ENCODE measurements around the gene FNDC3B. TPM values are rescaled to one million over a fixed set of nuclear protein-coding genes. Genes with fewer than 3 reads are reported as not detected.

The FNDC3B gene
- total RNA-seq, 1 donor from 2014 or later, result 14.7 TPM

DNA sequence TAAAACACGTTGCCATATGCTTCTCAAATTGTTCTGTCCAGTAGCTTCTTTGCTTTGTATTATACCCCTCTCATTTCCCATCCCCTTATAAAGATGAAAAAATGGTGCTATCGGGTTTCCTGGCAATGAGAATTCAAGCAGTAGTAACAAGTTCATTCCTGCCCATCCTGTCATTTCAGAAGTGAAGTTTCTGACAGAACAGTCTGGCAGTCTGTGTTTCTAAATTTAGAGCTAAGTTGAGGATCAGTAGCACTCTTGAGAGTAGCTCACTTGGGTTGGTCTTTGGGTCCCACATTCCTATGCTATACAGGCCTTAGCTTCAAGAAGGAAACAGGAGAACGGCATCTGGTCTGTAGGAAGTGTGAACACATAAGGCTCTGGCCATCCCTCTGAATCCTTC lies 274.3 kb downstream of the FNDC3B start:
- FAIRE-seq, result no peak
- DNase-seq (ENCODE audit: low spot score in 2 of 2), result no peak

DNA sequence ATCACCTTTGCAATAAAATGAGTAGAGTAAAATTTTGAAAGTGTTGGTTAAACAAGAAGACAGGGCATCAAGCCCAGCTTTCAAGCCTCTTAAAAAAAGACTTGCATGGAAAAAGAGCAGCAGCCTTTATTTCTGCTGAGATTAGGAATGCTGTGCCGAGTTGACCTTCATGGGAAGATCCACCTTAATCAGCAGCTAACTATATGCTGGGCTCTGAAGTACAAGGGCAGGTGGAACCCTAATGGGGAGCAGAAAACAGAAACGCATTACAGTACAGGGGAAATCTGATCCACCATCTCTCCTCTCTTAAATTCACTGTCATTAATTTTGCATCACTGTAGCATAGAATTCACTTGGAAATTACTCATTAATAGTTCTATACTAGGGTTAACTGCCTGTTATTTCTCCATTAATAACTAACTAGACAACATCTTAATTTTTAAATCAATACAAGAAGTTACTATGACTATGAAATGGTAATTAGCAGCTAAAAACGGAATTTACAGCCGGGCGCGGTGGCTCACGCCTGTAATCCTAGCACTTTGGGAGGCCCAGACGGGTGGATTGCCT lies 275.3 kb downstream of the FNDC3B start:
- FAIRE-seq, result no peak
- no peak for DNase-seq (ENCODE audit: low spot score in 2 of 2)

DNA sequence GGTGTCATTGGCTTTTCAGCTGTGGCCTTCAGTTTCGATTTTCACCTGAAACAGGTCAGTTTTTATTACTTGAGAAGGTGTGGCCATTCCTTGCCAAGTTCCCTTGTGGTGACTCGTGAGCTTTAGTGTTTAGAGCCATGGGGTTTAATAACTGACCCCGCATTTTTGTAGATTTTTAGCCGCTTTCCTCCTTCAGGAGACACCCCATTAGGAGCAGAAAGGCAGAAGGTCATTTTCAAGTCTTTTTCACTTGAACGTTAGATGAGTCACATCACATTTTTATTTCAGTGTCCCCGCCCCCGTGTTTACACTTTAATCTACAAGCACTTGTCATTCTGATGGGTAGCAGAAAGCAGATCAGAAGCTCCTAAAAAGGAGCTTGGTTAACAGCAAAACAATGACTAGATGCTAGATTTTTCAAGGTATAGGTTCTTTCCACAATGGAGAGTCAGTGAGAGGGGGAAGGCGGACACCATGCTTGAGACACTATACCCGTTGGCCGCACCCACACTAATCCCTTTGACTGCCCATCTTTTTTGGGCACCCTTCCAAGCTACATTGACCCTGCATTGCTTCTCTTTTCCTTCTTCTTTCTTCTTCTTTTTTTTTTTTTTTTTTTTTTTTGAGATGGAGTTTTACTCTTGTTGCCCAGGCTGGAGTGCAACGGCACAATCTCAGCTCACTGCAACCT lies 276.2 kb downstream of the FNDC3B start:
- DNase-seq (ENCODE audit: low spot score in 2 of 2), result no peak
- no peak for FAIRE-seq

DNA sequence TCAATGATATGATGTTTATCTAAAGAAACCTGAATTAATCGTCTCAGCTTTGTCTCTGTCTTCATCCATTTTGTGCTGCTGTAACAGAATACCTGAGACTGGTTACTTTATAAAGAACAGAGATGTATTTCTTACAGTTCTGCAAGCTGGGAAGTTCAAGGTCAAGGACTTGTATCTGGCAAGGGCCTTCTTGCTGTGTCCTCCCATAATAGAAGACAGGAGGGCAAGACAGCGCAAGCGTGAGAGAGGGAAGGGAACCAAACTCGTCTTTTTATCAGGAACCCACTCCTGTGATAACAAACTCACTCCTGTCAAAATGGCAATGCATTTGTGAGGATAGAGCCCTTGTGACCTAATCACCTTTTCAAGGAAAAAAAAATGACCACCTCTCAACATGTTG lies 277.4 kb downstream of the FNDC3B start:
- DNase-seq (ENCODE audit: low spot score in 2 of 2) (no peak), FAIRE-seq (no peak)

DNA sequence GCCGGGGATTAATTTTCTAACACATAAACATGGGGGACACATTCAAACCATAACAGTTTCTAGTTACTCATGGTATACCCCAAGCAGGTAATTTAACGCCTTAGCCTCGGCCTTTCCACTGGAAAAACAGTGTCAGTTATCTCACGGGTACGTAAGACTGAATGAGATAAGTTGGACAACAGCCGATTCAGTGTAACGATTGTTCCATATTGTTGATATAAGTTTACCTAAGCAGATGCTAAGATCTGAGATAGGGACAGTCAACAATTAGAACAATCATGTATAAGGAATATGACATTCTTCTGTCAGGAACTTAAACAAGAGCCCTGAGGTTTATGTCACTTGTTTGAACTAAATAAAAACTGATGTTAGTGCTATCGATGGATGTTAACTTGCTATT lies 278.1 kb downstream of the FNDC3B start:
- no peak for DNase-seq (ENCODE audit: low spot score in 2 of 2)
- FAIRE-seq, result no peak

DNA sequence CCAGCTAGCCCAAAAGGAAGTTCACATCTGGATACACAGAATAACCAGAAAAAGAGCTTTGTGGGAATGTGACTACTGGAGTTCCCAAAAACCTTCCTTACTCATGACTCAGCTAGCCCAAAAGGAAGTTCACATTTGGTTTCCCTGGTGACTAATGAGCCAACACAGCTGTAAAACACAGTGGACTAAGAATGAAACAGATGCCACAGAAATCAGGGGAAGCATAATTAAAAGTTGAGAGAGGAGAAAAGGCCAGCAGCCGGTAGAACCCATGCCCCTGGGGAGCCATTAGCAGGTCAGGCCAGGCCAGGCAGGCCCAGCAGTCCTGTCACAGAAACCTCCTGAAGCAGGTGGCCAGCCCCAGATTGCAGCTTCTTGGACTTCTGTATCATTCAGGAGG lies 278.6 kb downstream of the FNDC3B start:
- DNase-seq (ENCODE audit: low spot score in 2 of 2) (peak in 1 of 2 donors; percentile 27), FAIRE-seq (no peak)

DNA sequence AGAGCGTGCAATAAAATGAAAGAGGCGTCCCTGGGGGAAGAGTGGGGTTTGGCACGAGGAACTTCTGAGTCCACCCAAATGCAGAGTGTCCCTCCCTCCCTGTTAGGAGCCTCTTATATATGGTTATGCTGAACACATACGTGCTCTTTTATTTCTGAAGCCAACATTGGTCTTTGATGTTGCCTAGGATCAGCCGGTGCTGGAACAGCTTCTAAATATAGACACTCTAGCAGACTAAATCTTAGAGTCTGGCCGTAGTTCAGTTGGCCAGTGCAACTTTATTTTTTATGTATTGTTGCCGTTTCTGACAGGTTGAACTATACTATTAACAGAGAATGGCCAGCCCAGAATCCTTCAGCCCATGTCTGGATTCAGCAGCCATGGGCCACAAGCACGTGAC lies 280.2 kb downstream of the FNDC3B start:
- no peak for FAIRE-seq
- no peak for DNase-seq (ENCODE audit: low spot score in 2 of 2)

DNA sequence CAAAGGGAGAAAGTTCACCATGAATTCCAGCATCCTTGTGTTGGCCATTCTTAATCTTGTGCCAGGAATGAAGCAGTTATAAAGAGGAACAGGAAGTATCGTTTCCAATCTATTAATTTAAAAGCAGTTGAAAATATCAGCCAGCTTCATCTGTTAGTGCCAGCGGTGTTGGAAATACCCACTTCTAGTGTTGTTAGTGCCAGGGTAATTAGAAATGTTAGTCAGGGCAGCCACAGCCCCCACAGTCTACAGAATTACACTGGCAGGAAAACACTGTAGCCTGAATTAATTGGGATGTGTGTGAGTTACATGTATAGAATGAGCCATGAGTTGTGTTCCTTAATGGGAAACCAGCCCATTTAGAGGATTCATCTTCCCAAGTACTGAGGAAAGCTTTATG lies 281.1 kb downstream of the FNDC3B start:
- FAIRE-seq (no peak), DNase-seq (ENCODE audit: low spot score in 2 of 2) (no peak)

DNA sequence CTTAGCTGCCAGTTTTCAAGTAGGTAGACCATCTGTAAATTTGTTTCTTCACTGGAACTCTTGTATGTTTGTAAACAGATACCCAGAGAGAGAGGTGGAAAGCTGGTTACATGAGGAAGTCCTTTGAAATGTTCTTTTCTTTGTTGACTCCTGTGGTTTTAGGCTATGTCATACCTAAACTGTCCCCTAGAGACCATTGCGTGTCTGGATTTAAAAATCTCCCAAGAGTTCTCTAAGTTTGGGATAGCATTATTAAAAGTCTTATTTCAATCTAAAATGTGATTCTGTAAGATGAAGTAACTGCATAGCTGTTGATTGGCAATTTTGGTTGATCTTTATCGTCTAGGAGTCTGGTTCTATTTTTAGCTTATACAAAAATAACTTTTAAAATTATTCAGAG lies 281.7 kb downstream of the FNDC3B start:
- no peak for FAIRE-seq
- no peak for DNase-seq (ENCODE audit: low spot score in 2 of 2)

DNA sequence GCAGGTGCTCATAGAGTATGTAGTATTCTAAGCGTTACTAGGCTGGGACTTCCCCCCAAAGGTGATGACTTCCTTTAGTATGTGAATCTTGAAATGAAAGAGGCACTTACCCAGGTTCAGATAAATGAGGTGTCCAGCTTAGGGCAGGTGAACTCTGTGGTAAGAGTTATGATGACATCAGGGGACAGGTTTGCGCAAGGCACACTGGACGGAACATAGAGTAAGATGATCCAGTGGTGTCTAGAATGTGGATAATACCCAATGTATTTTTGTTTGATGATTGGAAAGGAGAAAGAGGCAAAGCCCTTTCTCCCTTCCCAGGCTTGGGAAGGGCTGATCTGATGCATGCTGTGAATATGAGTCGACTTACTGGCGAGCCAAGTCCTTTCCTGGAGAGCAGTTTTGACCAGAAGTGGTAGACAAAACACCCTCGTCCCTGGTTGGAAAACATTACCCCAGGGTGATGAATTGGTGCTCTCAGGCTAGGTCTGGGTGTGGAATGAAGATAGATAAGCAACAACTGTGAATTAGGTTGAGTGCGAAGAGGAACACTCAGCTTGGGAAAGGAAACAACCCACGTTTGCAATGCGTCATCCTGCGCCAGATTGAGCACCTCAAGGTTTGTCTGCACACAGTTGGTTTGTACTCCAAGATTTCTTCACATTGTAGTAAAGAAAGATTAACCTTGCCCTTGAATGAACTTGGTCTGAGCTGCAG lies 284.7 kb downstream of the FNDC3B start:
- no peak for FAIRE-seq
- DNase-seq (ENCODE audit: low spot score in 2 of 2), result no peak

DNA sequence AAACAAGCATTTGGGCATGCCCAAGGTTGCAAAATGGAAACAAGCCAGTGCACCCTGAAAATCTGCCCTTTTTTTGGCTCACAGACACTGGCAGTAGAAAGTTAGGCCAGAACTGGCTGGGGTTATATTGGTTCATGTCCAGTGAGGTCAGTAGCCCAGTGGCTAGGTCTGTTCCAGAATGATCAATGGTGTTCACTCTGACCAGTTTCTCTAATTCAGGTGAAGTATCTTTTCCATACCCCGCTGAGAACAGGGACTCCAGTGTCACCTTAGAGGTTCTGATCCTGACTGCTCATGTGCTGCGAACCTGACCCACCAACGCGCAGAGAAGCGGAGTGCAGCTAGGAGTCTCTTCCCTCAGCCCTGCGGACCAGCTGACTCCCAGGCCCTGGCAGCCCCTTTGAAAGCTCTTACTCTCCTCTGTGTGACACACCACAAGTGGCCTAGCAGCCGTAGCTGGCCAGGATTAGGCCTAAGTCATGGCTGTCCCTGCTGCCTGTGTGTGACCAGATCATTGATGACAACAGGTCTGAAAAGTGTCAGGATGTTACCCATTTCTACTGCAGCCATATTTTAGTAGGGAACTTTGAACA lies 285.3 kb downstream of the FNDC3B start:
- DNase-seq (ENCODE audit: low spot score in 2 of 2), result no peak

DNA sequence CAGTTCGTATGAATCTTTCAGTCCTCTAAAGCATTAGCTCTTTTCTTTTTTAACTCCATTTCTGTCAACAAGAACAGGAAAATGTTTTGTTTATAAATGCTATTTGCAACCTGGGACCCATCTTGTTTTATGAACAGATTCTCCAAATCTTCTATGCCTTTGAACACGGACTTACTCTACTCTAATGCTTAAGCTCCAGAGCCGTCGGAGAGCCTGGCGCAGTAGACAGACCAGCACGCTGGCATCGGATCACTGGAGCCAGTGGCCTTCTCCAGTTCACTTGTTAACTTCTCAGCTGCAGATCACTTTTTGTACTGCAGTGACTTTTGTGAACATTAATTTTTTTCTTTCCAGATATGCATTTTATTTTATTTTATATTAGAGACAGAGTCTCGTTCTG lies 286.1 kb downstream of the FNDC3B start:
- FAIRE-seq (no peak), DNase-seq (ENCODE audit: low spot score in 2 of 2) (no peak)

More for the DNA sequence above, 285.3 kb downstream of the FNDC3B start:
- FAIRE-seq, result no peak

DNA sequence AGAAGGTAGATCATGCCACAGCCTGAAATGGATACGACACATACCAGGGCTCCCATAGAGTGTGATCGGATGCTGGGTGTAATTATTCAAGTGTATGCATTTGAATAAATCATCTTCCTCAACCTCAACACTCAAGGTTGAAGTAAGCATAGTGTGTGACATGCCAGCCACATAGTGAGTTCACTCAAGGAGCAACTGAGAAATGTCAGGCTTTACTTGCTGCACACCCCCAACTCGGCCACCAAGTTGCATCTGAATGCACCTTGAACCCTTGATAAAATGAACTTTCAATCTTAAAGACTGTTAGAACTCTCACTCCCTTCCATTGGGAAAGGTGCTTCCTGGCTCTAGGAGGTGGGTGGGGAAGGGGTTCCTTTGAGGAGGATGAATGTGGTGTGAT lies 287.6 kb downstream of the FNDC3B start:
- no peak for DNase-seq (ENCODE audit: low spot score in 2 of 2)
- FAIRE-seq, result no peak

DNA sequence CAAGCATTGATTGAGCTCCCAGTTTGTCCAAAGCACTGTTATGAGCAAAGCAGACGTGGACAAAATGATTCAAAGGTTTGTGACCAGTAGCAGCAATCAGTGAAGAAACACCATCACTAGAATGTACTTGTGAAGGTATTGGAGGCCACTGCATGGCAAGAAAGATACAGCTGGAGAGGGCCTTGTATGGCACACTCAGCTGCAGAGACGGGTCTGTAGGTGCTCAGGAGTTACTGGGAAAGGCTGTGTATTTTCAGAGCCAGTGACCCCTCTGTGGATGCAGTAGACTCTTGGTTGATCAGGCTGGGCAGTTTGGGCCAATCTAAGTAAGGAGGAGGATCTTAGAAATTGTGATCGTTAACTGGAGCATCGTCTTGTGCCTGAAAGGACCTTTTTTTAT lies 288.9 kb downstream of the FNDC3B start:
- DNase-seq (ENCODE audit: low spot score in 2 of 2), result no peak
- FAIRE-seq, result no peak

DNA sequence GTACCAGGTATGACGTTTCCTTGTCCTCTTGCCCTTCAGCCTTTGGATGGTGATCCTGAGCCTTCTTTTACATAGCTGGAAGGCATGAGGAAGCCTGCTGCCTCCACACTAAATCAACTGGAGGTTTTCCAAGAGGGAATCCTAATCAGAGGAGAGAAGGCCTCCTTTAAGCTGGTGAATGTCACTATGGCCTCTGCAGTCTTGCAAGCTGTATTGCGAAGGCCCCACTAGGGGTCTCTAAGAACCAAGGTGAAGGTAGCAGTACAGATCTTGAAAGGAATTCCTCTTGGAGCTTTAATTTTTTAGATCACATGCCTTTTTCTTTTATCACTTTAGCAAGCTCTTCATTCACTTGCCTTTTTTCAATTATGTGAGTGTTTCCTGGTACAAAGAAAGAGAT lies 289.7 kb downstream of the FNDC3B start:
- DNase-seq (ENCODE audit: low spot score in 2 of 2) (no peak), FAIRE-seq (no peak)

DNA sequence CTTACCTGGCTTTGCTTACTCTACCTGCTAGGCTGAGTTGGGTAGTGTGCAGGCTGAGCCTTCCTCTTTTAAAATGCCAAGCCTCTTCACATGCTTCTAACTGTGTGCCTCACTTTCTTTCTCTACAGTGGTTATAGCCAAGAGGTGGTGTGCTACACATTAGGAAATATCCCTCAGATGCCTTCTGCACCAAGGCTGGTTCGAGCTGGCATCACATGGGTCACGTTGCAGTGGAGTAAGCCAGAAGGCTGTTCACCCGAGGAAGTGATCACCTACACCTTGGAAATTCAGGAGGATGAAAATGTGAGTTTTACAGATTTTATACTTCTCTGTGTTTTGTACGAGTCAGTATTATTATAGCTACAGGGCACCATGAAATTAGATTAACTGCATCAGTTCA lies 291.0 kb downstream of the FNDC3B start:
- no peak for DNase-seq (ENCODE audit: low spot score in 2 of 2)
- FAIRE-seq, result no peak

DNA sequence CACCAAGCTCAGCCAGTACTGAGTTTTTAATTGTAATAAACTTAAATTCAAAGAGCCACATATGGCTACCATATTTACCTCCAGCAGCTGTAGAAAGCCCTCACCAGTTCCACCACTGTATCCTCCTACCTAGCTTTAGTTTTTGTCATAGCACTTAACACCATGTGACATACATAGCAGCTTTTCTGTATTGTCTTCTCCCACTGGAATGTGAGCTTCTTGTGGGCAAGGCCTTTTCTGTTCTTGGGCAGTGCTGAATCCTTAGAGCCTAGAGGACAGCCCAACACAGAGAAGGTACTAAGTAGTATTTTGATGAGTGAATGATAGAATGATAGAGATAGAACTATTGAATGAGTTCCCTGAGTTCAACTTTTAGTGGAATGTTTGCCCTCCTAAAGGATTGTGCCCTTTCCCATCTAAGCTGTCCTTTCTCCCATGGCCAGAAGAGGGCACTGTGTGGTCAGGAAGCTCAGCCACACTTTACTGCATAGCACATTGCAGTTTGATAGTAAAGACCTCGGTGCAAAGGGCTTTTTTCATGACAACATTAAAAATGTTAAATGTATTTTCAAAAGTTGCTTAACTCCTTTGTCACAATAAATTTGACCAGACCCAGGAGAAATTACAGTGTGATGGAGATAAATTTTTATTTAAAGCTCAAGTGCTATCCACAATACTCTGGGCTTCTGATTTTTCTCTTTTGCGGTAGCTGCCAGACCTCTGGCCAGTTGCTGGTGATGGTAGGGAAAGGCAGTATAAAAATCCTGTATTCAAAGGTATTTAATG lies 293.1 kb downstream of the FNDC3B start:
- DNase-seq (ENCODE audit: low spot score in 2 of 2) (peak; percentile 29 to 58), FAIRE-seq (peak; percentile 49)

DNA sequence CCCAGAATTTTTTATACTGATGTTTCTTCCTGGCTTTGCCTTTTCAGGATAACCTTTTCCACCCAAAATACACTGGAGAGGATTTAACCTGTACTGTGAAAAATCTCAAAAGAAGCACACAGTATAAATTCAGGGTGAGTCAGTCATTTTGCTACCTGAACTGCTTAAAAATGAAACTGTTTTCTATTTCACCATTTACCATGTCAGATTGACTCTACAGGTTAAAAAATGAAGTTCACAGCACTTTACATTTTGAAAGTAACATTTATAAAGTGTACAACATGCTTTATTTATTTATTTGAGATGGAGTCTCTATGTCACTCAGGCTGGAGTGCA lies 293.6 kb downstream of the FNDC3B start:
- FAIRE-seq (no peak), DNase-seq (ENCODE audit: low spot score in 2 of 2) (no peak)

DNA sequence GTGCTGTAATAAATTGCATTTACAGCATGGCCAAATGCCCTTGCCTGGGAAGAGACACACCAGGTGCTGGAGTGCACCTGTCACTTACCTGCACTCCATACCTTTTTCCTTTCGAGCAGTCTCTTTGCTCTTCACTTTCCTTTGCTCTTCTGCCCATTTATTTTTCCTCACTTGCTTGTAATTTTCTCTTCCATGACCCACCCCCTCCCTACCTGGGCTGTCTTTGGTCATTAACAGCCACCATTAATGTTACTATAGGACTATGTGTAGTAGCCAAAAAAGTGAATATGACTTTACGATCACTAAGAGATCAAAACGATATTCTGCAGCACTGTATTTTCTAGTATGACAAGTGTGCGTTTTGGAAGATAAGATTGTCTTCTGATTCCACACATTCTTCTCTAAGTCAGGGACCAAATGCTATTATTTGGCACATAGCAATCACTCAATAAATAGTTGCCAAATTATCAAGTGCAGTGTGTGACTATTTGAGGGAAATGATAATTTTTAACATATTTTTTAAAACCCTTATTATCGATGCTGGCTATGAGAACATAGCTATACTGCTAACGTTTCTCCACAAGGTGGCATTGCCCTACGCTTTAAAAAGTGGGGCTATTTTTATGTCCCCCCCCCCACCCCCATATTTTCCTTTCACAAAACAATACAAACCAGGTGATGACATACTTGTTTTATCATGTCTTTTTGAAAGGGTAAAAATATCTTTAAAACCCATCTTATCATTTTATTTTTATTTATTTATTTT lies 294.5 kb downstream of the FNDC3B start:
- DNase-seq (ENCODE audit: low spot score in 2 of 2) (no peak), FAIRE-seq (no peak)

DNA sequence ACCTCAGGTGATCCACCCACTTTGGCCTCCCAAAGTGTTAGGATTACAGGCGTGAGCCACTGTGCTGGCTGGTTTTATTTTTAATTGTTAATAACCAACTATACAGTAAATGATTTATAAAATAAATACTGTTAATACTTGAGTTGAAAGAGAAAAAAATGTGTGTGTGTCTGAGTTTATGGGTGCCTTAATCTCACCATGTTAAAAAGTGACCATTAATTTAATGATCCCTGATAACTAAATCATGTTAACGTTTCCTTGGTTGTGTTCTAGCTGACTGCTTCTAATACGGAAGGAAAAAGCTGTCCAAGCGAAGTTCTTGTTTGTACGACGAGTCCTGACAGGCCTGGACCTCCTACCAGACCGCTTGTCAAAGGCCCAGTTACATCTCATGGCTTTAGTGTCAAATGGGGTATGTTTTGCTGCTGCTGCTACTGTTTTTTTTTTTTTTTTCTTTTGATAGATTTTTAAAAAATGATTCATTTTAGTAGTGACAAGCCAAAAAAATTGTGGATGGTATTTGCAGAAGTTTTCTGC lies 295.4 kb downstream of the FNDC3B start:
- FAIRE-seq (no peak), DNase-seq (ENCODE audit: low spot score in 2 of 2) (no peak)

All from frontal cortex (tissue), 4 donors.